ENCODE results near the gene ACSF2.

Gene ACSF2

GRCh38 chr17:50488880-50489279 is 62.9 kb downstream of the ACSF2 start:
- Histone ChIP-seq H3K4me3 (ENCODE audit: low read length in 2 of 2) (no peak overlapping the region), H3K36me3 (ENCODE audit: control insufficient read depth in 2 of 2, insufficient read depth in 2 of 2, low read length in 2 of 2) (peaks cover 22 to 23% of the 10 kb centered on the region in 2 donors), H3K4me1 (ENCODE audit: control insufficient read depth, insufficient read depth, low read length) (no peaks in the 10 kb centered on the region), H3K9me3 (ENCODE audit: control insufficient read depth in 2 of 2, low read length in 2 of 2) (no peaks in the 10 kb centered on the region), H3K27ac (ENCODE audit: low read length) (no peak overlapping the region), H3K9ac (ENCODE audit: low read length in 2 of 2) (no peak overlapping the region), H3K27me3 (ENCODE audit: control insufficient read depth in 1 of 2, insufficient read depth in 2 of 2, low read length in 2 of 2) (no peaks in the 10 kb centered on the region)

GRCh38 chr17:50491505-50491904 is 65.5 kb downstream of the ACSF2 start:
- no peak overlapping the region for H3K27ac ChIP-seq (ENCODE audit: low read length)
- H3K36me3 ChIP-seq (ENCODE audit: control insufficient read depth in 2 of 2, insufficient read depth in 2 of 2, low read length in 2 of 2) = peaks cover 5% of the 10 kb centered on the region in 2 donors
- no peak overlapping the region for H3K4me3 ChIP-seq (ENCODE audit: low read length in 2 of 2)
- H3K27me3 ChIP-seq (ENCODE audit: control insufficient read depth in 1 of 2, insufficient read depth in 2 of 2, low read length in 2 of 2) = no peaks in the 10 kb centered on the region
- no peak overlapping the region for H3K9ac ChIP-seq (ENCODE audit: low read length in 2 of 2)
- no peaks in the 10 kb centered on the region for H3K9me3 ChIP-seq (ENCODE audit: control insufficient read depth in 2 of 2, low read length in 2 of 2)
- H3K4me1 ChIP-seq (ENCODE audit: control insufficient read depth, insufficient read depth, low read length) = no peaks in the 10 kb centered on the region

- H3K9me3 ChIP-seq (ENCODE audit: control insufficient read depth in 2 of 2, low read length in 2 of 2) = no peaks in the 10 kb centered on the region
- H3K36me3 ChIP-seq (ENCODE audit: control insufficient read depth in 2 of 2, insufficient read depth in 2 of 2, low read length in 2 of 2) = peaks cover 4% of the 10 kb centered on the region in 2 donors
- H3K27me3 ChIP-seq (ENCODE audit: control insufficient read depth in 1 of 2, insufficient read depth in 2 of 2, low read length in 2 of 2) = no peaks in the 10 kb centered on the region
- no peak overlapping the region for H3K27ac ChIP-seq (ENCODE audit: low read length)
- no peaks in the 10 kb centered on the region for H3K4me1 ChIP-seq (ENCODE audit: control insufficient read depth, insufficient read depth, low read length)
- H3K4me3 ChIP-seq (ENCODE audit: low read length in 2 of 2) = no peak overlapping the region
- no peak overlapping the region for H3K9ac ChIP-seq (ENCODE audit: low read length in 2 of 2)
Measured at GRCh38 chr17:50492214-50492613, 66.2 kb downstream of the ACSF2 start.

- Histone ChIP-seq H3K27ac (ENCODE audit: low read length) (no peak overlapping the region), H3K4me1 (ENCODE audit: control insufficient read depth, insufficient read depth, low read length) (no peaks in the 10 kb centered on the region), H3K36me3 (ENCODE audit: control insufficient read depth in 2 of 2, insufficient read depth in 2 of 2, low read length in 2 of 2) (no peaks in the 10 kb centered on the region), H3K27me3 (ENCODE audit: control insufficient read depth in 1 of 2, insufficient read depth in 2 of 2, low read length in 2 of 2) (no peaks in the 10 kb centered on the region), H3K4me3 (ENCODE audit: low read length in 2 of 2) (no peak overlapping the region), H3K9ac (ENCODE audit: low read length in 2 of 2) (no peak overlapping the region), H3K9me3 (ENCODE audit: control insufficient read depth in 2 of 2, low read length in 2 of 2) (no peaks in the 10 kb centered on the region)
Measured at GRCh38 chr17:50493744-50494143, 67.7 kb downstream of the ACSF2 start.

- no peaks in the 10 kb centered on the region for H3K9me3 ChIP-seq (ENCODE audit: control insufficient read depth in 2 of 2, low read length in 2 of 2)
- H3K4me3 ChIP-seq (ENCODE audit: low read length in 2 of 2) = no peak overlapping the region
- H3K4me1 ChIP-seq (ENCODE audit: control insufficient read depth, insufficient read depth, low read length) = no peaks in the 10 kb centered on the region
- no peaks in the 10 kb centered on the region for H3K27me3 ChIP-seq (ENCODE audit: control insufficient read depth in 1 of 2, insufficient read depth in 2 of 2, low read length in 2 of 2)
- no peak overlapping the region for H3K27ac ChIP-seq (ENCODE audit: low read length)
- no peak overlapping the region for H3K9ac ChIP-seq (ENCODE audit: low read length in 2 of 2)
- H3K36me3 ChIP-seq (ENCODE audit: control insufficient read depth in 2 of 2, insufficient read depth in 2 of 2, low read length in 2 of 2) = no peaks in the 10 kb centered on the region
Measured at GRCh38 chr17:50495217-50495823, 69.3 kb downstream of the ACSF2 start.

GRCh38 chr17:50495918-50496317 is 69.9 kb downstream of the ACSF2 start:
- Histone ChIP-seq H3K4me1 (ENCODE audit: control insufficient read depth, insufficient read depth, low read length) (no peaks in the 10 kb centered on the region), H3K4me3 (ENCODE audit: low read length in 2 of 2) (no peak overlapping the region), H3K36me3 (ENCODE audit: control insufficient read depth in 2 of 2, insufficient read depth in 2 of 2, low read length in 2 of 2) (no peaks in the 10 kb centered on the region), H3K27ac (ENCODE audit: low read length) (no peak overlapping the region), H3K9me3 (ENCODE audit: control insufficient read depth in 2 of 2, low read length in 2 of 2) (no peaks in the 10 kb centered on the region), H3K9ac (ENCODE audit: low read length in 2 of 2) (no peak overlapping the region), H3K27me3 (ENCODE audit: control insufficient read depth in 1 of 2, insufficient read depth in 2 of 2, low read length in 2 of 2) (no peaks in the 10 kb centered on the region)

GRCh38 chr17:50498021-50498874 is 72.2 kb downstream of the ACSF2 start:
- no peaks in the 10 kb centered on the region for H3K9me3 ChIP-seq (ENCODE audit: control insufficient read depth in 2 of 2, low read length in 2 of 2)
- H3K36me3 ChIP-seq (ENCODE audit: control insufficient read depth in 2 of 2, insufficient read depth in 2 of 2, low read length in 2 of 2) = no peaks in the 10 kb centered on the region
- H3K4me1 ChIP-seq (ENCODE audit: control insufficient read depth, insufficient read depth, low read length) = no peaks in the 10 kb centered on the region
- H3K9ac ChIP-seq (ENCODE audit: low read length in 2 of 2) = no peak overlapping the region
- H3K27ac ChIP-seq (ENCODE audit: low read length) = no peak overlapping the region
- no peaks in the 10 kb centered on the region for H3K27me3 ChIP-seq (ENCODE audit: control insufficient read depth in 1 of 2, insufficient read depth in 2 of 2, low read length in 2 of 2)
- no peak overlapping the region for H3K4me3 ChIP-seq (ENCODE audit: low read length in 2 of 2)

- Histone ChIP-seq H3K36me3 (ENCODE audit: control insufficient read depth in 2 of 2, insufficient read depth in 2 of 2, low read length in 2 of 2) (no peaks in the 10 kb centered on the region), H3K4me1 (ENCODE audit: control insufficient read depth, insufficient read depth, low read length) (no peaks in the 10 kb centered on the region), H3K4me3 (ENCODE audit: low read length in 2 of 2) (no peak overlapping the region), H3K9ac (ENCODE audit: low read length in 2 of 2) (no peak overlapping the region), H3K27me3 (ENCODE audit: control insufficient read depth in 1 of 2, insufficient read depth in 2 of 2, low read length in 2 of 2) (no peaks in the 10 kb centered on the region), H3K9me3 (ENCODE audit: control insufficient read depth in 2 of 2, low read length in 2 of 2) (no peaks in the 10 kb centered on the region), H3K27ac (ENCODE audit: low read length) (no peak overlapping the region)
Measured at GRCh38 chr17:50499270-50499669, 73.3 kb downstream of the ACSF2 start.

GRCh38 chr17:50499721-50500120 is 73.7 kb downstream of the ACSF2 start:
- Histone ChIP-seq H3K36me3 (ENCODE audit: control insufficient read depth in 2 of 2, insufficient read depth in 2 of 2, low read length in 2 of 2) (no peaks in the 10 kb centered on the region), H3K9me3 (ENCODE audit: control insufficient read depth in 2 of 2, low read length in 2 of 2) (no peaks in the 10 kb centered on the region), H3K4me1 (ENCODE audit: control insufficient read depth, insufficient read depth, low read length) (no peaks in the 10 kb centered on the region), H3K27ac (ENCODE audit: low read length) (no peak overlapping the region), H3K4me3 (ENCODE audit: low read length in 2 of 2) (no peak overlapping the region), H3K27me3 (ENCODE audit: control insufficient read depth in 1 of 2, insufficient read depth in 2 of 2, low read length in 2 of 2) (no peaks in the 10 kb centered on the region), H3K9ac (ENCODE audit: low read length in 2 of 2) (no peak overlapping the region)

- H3K4me1 ChIP-seq (ENCODE audit: control insufficient read depth, insufficient read depth, low read length) = no peaks in the 10 kb centered on the region
- H3K36me3 ChIP-seq (ENCODE audit: control insufficient read depth in 2 of 2, insufficient read depth in 2 of 2, low read length in 2 of 2) = no peaks in the 10 kb centered on the region
- H3K27ac ChIP-seq (ENCODE audit: low read length) = no peak overlapping the region
- no peak overlapping the region for H3K4me3 ChIP-seq (ENCODE audit: low read length in 2 of 2)
- no peak overlapping the region for H3K9ac ChIP-seq (ENCODE audit: low read length in 2 of 2)
- H3K9me3 ChIP-seq (ENCODE audit: control insufficient read depth in 2 of 2, low read length in 2 of 2) = no peaks in the 10 kb centered on the region
- H3K27me3 ChIP-seq (ENCODE audit: control insufficient read depth in 1 of 2, insufficient read depth in 2 of 2, low read length in 2 of 2) = no peaks in the 10 kb centered on the region
Measured at GRCh38 chr17:50501054-50501453, 75.0 kb downstream of the ACSF2 start.
